ENCODE measurements around the gene PPP1R18. TPM values are rescaled to one million over a fixed set of nuclear protein-coding genes. Genes with fewer than 3 reads are reported as not detected.

The PPP1R18 gene
- total and polyA plus RNA-seq, 9 of the 15 experiments (the other 6 are each of a cell fraction or from before 2014, with no cell fraction given), result 12.0 to 99.2 (median 42.6) TPM

- TF ChIP-seq CEBPG (CRISPR knock-in tag; IDR thresholded peaks at IDR 0.05) (no peak), CEBPG (tag; conservative IDR thresholded peaks at IDR 0.05 in 1 of 2, IDR thresholded peaks at IDR 0.05 in 1 of 2) (no peak), FOXO4 (CRISPR knock-in tag; IDR thresholded peaks at IDR 0.05) (no peak), PML (IDR thresholded peaks at IDR 0.05; ENCODE audit: low read length) (no peak), HDAC3 (IDR thresholded peaks at IDR 0.05; ENCODE audit: borderline replicate concordance, partially characterized antibody) (no peak), PKNOX1 (IDR thresholded peaks at IDR 0.05) (no peak), SMAD3 (CRISPR knock-in tag; conservative IDR thresholded peaks at IDR 0.05) (no peak), SAFB (IDR thresholded peaks at IDR 0.05; ENCODE audit: borderline replicate concordance, low read depth, low read length) (no peak), GATA2 (CRISPR knock-in tag; IDR thresholded peaks at IDR 0.05) (peak; percentile 14; the same call in 1 of the 2 replicates), HNRNPLL (IDR thresholded peaks at IDR 0.05; ENCODE audit: low read depth, low read length, poor library complexity, severe bottlenecking) (no peak), ETS2 (tag; IDR thresholded peaks at IDR 0.05; ENCODE audit: borderline replicate concordance, poor library complexity, severe bottlenecking) (no peak), CEBPZ (IDR thresholded peaks at IDR 0.05; ENCODE audit: borderline replicate concordance, low read depth, low read length) (no peak), ZNF699 (CRISPR knock-in tag; IDR thresholded peaks at IDR 0.05; ENCODE audit: insufficient replicate concordance) (no peak), EP300 (IDR thresholded peaks at IDR 0.05; ENCODE audit: low read length) (peak; percentile 30; the same call in 1 of the 2 replicates), THRB (CRISPR knock-in tag; conservative IDR thresholded peaks at IDR 0.05) (no peak), YBX1 (IDR thresholded peaks at IDR 0.05) (no peak), ZBTB1 (CRISPR knock-in tag; IDR thresholded peaks at IDR 0.05; ENCODE audit: borderline replicate concordance, low read depth) (no peak), ZNF347 (CRISPR knock-in tag; IDR thresholded peaks at IDR 0.05; ENCODE audit: low read depth) (no peak), TFAP4 (CRISPR knock-in tag; IDR thresholded peaks at IDR 0.05; ENCODE audit: borderline replicate concordance) (peak; percentile 73)
These were observed 7.3 kb downstream of the PPP1R18 start (continued) for GRCh38 chr6:30678964-30679726.
